NCI-H345 (cell line): ENCODE results near the gene OSGIN1.

Source experiments
- DNase-seq: peaks from one replicate; lab custom pipeline; 2025; lab: John Stamatoyannopoulos, UW

The OSGIN1 gene, protein sequence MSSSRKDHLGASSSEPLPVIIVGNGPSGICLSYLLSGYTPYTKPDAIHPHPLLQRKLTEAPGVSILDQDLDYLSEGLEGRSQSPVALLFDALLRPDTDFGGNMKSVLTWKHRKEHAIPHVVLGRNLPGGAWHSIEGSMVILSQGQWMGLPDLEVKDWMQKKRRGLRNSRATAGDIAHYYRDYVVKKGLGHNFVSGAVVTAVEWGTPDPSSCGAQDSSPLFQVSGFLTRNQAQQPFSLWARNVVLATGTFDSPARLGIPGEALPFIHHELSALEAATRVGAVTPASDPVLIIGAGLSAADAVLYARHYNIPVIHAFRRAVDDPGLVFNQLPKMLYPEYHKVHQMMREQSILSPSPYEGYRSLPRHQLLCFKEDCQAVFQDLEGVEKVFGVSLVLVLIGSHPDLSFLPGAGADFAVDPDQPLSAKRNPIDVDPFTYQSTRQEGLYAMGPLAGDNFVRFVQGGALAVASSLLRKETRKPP

GRCh38 chr16:83952940-83953795 is at the start of gene OSGIN1:
Gene OSGIN1, plus strand, starts transcription at chr16:83953240. Its CDS starts 4,432 bp downstream, at chr16:83957672.
- DNase-seq: peak; percentile 61

DNA sequence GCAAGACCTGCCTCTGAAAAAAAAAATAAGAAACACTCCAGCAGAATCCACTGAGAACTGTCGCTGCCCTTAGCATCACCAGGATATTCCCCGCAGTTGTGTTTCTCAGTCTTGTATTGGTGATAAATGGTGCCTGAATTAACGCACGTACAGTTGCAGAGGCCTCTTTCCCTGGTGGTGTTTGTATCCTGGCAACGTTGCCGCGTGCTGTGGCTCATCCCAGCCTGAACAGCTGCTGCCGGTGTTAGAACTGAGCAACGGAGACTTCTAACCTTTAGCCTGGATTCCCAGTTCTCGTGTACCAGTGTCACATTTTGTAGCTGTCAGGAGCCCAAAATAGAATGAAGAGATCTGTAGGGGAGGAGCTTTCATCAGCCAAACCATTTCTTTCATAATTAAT is 49.3 kb upstream of the OSGIN1 start:
- DNase-seq: no peak

DNA sequence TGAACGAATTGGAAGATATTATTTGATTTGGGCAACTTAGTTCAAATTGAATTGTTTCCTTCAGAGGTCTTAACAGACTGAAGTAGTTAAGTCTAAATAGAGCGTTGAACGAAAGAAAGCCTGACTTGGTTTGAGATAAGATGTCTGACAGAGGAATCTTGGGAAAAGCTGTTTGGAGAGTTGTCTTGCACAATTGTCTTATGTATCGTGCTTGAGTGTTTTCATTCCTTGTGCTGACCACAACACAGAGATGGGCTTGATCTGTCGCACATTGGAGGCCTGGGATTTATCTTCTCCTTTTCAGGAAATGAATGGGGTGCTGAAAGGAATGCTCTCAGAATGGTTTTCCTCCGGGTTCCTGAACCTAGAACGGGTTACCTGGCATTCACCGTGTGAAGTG is 46.4 kb upstream of the OSGIN1 start:
- DNase-seq: no peak

DNA sequence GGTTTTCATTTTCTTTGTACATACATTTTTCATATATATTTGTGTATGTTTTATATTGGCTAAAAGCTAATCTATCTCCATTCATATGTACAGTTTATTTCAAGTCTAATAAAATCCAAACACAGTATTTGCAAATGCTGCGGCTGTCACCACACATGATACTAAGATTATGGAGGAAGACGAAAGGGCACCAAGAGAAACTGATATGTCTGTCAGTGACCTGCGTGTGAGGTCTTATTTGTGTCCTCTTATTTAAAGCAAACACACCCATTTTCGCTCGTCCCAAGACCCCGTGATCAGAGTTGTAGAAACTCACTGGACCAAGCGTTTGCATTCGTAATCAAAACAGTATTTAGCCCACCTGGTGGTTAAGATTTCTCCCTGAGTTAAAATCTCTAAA is 45.9 kb upstream of the OSGIN1 start:
- DNase-seq: no peak

- no peak for DNase-seq
Observed at GRCh38 chr16:83907631-83908250, 45.3 kb upstream of the OSGIN1 start.

DNA sequence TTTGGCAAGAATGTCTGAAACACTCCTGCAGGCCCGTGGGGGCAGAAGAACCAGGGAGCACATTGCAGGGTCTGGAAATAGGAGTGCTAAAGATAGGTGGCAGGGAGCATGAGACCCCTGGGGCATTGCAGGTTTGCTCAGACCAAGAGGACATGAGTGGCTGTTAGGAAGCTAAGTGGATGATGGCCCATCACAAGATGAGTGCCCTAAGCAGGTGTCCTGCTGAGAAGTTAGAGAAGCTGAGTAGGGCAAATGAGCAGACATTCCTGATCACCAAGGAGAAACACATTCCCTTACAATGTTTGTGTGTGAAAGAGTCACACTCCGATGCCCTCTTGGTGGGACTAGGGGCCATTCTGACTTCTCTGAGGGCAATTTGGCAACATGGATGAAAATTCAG is 44.2 kb upstream of the OSGIN1 start:
- no peak for DNase-seq

DNA sequence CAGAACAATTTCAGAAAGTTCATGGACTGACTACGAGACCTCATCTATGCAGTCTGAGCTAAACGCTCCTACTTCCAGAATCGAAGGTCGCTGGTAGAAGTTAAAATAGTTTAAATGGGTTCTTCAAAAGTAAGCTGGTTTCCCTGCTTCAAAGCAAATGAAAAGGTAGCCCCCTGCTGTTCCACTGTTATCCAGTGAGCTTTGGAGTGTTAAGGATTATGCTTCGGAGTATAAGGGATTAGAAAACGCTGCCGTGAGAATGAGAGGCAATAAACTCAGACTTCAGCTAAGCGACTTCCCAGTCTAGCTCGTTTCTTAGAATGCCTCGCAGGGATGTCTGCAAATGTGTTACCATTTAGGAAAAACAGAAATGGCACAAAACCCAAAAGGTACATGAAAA is 41.8 kb upstream of the OSGIN1 start:
- DNase-seq: no peak

DNA sequence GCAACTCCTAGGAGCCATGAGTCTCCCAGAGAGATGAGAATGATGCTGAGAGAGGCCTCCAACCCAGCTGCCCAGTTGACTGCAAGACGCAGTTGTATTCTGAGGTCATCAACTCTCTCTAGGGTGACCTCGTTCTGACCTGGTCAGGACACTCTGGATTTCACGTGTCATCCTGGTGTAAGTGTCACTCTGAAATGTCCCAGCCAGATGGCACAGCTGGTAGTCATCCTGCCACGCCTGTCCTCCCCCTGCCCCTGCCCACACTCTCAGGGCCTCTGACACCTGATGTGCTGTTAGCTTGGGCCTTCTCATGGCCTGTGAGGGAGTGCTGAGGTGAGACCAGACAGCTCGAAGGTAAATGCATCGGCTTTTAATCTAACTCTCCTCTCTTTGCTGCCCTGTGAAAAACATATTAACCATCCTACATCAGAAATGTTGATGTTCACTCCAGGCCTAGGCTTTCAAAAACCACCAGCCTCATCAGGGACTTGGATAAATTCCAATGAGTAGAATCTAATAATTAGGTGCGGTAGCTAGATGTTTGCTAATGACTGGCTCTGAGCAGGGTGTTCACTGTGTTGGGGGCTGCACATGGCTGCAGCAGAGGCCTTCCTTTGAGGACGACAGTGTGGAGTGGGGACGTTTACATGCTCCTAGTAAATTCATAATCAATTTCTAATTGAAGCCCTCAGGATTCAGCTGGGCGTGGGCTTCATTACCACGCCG is 40.4 kb upstream of the OSGIN1 start:
- DNase-seq: no peak

DNA sequence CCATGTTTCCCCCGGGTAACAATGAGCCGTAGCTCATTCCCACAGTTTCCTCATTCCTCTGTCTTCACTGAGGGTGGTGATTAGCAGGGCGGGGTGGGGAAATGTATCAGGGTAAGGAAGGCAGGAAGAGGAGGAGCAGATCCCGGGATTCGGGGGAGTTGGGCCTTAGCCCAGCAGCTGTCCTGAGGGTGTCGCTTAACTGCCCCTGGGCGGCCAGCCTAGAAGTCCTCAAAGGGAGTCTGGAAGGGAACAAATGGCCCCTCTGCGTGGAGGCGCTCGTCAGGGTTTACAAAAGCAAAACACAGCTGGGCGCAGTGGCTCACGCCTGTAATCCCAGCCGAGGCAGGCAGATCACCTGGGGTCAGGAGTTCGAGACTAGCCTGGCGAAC is 39.8 kb upstream of the OSGIN1 start:
- no peak for DNase-seq

- DNase-seq: no peak
Observed at GRCh38 chr16:83914091-83914710, 38.8 kb upstream of the OSGIN1 start.

DNA sequence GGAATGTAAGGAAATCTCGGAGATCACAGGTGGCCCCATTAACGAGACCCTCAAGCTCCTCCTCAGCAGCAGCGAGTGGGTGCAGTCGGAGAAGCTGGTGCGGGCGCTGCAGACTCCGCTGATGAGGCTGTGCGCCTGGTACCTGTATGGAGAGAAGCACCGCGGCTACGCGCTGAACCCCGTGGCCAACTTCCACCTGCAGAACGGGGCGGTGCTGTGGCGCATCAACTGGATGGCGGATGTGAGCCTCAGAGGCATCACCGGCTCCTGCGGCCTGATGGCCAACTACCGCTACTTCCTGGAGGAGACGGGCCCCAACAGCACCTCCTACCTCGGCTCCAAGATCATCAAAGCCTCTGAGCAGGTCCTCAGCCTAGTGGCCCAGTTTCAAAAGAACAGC is 38.0 kb upstream of the OSGIN1 start:
- DNase-seq: no peak

DNA sequence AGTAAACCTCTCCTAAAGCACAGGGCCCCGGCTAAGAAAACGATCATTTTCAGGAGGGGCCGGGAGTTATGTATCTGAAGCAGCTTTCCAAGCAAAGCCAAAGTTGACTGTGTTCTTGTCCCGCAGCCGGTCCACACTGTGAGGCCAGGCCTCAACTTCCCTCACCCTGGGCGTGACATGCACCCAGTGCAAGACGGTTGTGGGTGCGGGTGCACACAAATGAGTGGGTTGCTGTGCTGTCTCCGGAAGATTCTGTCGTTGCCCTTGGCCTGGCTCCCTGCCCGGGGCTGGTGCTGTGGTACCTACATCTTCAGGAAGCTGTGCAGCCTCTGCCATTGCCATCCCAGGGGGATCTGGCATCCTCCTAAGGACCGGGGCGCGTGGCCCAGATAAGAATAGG is 37.5 kb upstream of the OSGIN1 start:
- DNase-seq: no peak

GRCh38 chr16:83917152-83918120 is 35.6 kb upstream of the OSGIN1 start:
- DNase-seq: no peak

DNA sequence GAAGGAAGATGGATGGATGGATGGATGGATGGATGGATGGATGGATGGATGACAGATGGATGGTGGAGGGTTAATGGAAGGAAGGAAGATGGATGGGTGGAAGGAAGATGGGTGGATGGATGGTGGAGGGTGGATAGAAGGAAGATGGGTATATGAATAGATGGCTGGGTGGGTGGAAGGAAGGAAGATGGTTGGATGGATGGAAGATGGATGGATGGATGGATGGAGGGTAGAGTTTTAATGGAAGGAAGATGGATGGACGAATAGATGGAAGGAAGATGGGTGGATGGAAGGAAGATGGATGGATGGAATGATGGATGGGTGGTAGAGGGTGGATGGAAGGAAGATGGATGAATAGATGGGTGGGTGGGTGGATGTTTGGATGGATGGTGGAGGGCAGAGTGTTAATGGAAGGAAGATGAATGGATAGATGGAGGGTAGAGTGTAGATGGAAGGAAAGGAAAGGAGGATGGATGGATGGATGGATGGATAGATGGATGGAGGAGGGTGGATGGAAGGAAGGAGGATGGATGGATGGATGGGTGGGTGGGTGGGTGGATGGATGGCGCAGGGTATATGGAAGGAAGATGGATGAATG is 32.0 kb upstream of the OSGIN1 start:
- no peak for DNase-seq

DNA sequence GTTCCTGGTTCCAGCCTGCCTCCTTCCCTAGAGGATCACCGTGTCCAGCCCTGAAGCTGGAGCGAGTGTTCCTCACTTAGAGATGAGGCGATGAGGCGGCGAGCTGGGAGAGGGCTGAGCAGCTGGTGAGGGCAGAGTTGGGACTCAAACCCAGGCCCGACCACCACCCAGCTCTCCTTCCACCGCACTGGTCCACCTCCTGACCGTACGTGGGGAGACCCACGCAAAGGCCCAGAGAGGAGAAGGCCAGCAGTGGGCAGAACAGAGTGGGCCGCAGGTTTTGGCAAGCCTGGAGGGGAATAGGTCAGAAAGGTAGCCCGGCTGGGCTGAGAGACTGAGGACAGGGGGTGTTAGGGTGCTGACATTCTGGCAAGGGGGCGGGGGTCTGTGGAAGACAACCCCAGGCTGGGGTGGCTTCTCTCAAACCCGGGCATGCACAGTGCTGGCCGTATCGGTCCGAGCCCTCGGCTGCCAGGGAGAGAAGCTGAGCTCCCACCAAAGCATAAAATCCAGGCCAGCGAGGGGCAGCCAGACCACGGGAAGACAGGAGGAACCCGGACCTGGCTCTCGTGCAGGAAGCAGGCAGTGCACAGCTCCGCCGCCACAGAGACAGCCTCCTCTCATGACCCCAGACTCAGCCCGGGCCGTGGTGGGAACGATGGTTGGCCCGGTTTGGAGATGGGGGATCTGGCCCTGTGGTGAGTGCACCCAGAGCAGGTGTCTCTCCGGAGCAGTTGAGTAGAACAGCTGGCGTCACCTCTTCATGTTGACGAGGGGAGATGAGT is 29.3 kb upstream of the OSGIN1 start:
- DNase-seq: no peak

GRCh38 chr16:83924686-83925085 is 28.4 kb upstream of the OSGIN1 start:
- DNase-seq: no peak

- no peak for DNase-seq
Observed at GRCh38 chr16:83925095-83925905, 27.7 kb upstream of the OSGIN1 start.
